GM12878 (cell line): ENCODE measurements around the gene REPS1.
"Not testable (repeated sequence)": the region's sequence is repeated elsewhere in the genome, so short reads cannot be mapped to it uniquely, and the experiment has no call there.

ENCODE experiments used
- RBBP5 ChIP-seq: fragments of 200-600 bp; sonication (generic); conservative IDR thresholded peaks from 2 replicates; pipeline ENCODE4 v1.6.1; 2016
- TF ChIP-seq, protein P1 (sequence below), 3 experiments: IDR thresholded peaks in 2 of 3; conservative IDR thresholded peaks in 1 of 3; 2 replicates each; pipeline ENCODE4 v1.5.1; 2011; ENCODE audit warnings: low read depth in 3 of 3, low read length in 3 of 3, mild to moderate bottlenecking in 3 of 3, control low read depth in 2 of 3, moderate library complexity in 2 of 3, inconsistent platforms in 1 of 3, mixed read lengths in 1 of 3; ENCODE audit not compliant: control insufficient read depth in 2 of 3, insufficient read depth in 1 of 3; ENCODE audit errors: extremely low read depth in 1 of 3

DNA sequence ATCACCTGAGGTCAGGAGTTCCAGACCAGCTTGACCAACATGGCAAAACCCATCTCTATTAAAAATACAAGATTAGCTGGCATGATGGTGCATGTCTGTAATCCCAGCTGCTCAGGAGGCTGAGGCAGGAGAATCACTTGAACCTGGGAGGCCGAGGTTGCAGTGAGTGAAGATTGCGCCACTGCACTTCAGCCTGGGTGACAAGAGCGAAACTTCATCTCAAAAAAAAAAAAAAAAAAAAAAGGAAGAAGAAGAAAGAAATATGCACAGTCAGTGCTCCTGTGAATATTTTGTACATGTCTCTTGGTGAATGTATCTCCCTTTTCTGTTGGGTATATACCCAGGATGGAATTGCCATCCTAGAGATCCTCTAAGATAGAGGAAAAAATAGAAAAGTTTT is 37.4 kb upstream of the REPS1 start:
- TF ChIP-seq, protein P1, sequence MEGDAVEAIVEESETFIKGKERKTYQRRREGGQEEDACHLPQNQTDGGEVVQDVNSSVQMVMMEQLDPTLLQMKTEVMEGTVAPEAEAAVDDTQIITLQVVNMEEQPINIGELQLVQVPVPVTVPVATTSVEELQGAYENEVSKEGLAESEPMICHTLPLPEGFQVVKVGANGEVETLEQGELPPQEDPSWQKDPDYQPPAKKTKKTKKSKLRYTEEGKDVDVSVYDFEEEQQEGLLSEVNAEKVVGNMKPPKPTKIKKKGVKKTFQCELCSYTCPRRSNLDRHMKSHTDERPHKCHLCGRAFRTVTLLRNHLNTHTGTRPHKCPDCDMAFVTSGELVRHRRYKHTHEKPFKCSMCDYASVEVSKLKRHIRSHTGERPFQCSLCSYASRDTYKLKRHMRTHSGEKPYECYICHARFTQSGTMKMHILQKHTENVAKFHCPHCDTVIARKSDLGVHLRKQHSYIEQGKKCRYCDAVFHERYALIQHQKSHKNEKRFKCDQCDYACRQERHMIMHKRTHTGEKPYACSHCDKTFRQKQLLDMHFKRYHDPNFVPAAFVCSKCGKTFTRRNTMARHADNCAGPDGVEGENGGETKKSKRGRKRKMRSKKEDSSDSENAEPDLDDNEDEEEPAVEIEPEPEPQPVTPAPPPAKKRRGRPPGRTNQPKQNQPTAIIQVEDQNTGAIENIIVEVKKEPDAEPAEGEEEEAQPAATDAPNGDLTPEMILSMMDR (IDR thresholded peaks at IDR 0.05 in 2 of 3, conservative IDR thresholded peaks at IDR 0.05 in 1 of 3; ENCODE audit: control insufficient read depth in 2 of 3, extremely low read depth in 1 of 3, insufficient read depth in 1 of 3, low read depth in 3 of 3, low read length in 3 of 3) = not testable (repeated sequence)
- TF ChIP-seq RBBP5 = not testable (repeated sequence)
